ENCODE data around the gene PTER. TPM values are rescaled to one million over a fixed set of nuclear protein-coding genes. Genes with fewer than 3 reads are reported as not detected.

PTER gene
- total RNA-seq, 1 donor from 2014 or later: 2.5 TPM

DNA sequence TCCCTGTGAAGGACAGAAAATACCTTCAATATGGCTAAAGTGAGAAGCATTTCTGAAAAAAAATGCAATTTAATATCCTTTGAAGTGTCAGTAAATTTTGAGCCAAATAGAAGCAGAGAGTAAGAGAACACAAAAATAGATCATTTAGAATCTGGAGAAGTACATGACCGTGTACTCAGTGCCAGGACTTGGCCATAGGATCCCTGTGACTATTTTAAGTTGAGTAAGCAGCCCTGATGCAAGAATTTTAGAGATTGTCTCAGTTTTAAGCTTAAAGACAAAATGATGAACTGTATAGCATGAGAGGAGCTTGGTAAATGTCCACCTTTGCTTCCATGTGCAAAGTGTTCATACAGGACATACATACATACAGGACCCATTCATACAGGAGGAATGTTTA is 2.5 kb downstream of the PTER start:
- Histone ChIP-seq H3K9me3 (ENCODE audit: insufficient read depth, low read depth, low read length) (no peaks in the 10 kb centered on the region), H3K9ac (ENCODE audit: low read length) (no peak overlapping the region), H3K27ac (ENCODE audit: low read depth, low read length) (no peak overlapping the region), H3K4me1 (ENCODE audit: insufficient read depth, low read length) (no peaks in the 10 kb centered on the region), H3K79me2 (ENCODE audit: insufficient read depth, low read length) (no peaks in the 10 kb centered on the region), H3K36me3 (ENCODE audit: insufficient read depth, low read length) (no peaks in the 10 kb centered on the region), H3K4me2 (ENCODE audit: low read length) (no peak overlapping the region), H3K4me3 (ENCODE audit: insufficient read depth, low read depth, low read length) (no peak overlapping the region), H3K27me3 (ENCODE audit: insufficient read depth, low read length) (no peaks in the 10 kb centered on the region), H4K20me1 (ENCODE audit: insufficient read depth, low read length) (no peaks in the 10 kb centered on the region), H2AFZ (ENCODE audit: low read depth, low read length) (no peak overlapping the region)
- Mint-ChIP-seq H3K36me3 (ENCODE audit: low read depth, unreplicated experiment) (no peaks in the 10 kb centered on the region), H3K9me3 (ENCODE audit: unreplicated experiment) (peaks cover 2% of the 10 kb centered on the region), H3K27ac (ENCODE audit: unreplicated experiment) (no peak overlapping the region), H3K4me3 (ENCODE audit: unreplicated experiment) (no peak overlapping the region), H3K4me1 (ENCODE audit: low read depth, unreplicated experiment) (peaks cover 18% of the 10 kb centered on the region), H3K27me3 (ENCODE audit: low read depth, unreplicated experiment) (peaks cover 4% of the 10 kb centered on the region)
- TF ChIP-seq EZH2 (IDR thresholded peaks at IDR 0.05; ENCODE audit: insufficient read depth, low read length): no peak
- no peak for TF ChIP-seq CTCF (IDR thresholded peaks at IDR 0.05; ENCODE audit: insufficient read depth, low read depth, low read length)
- DNase-seq (ENCODE audit: low read depth) (no peak), FAIRE-seq (no peak)

- FAIRE-seq: no peak
Observed at GRCh38 chr10:16440396-16441133, 3.8 kb downstream of the PTER start.

More at GRCh38 chr10:16440396-16441133, 3.8 kb downstream of the PTER start:
- no peak overlapping the region for H3K4me3 ChIP-seq (ENCODE audit: insufficient read depth, low read depth, low read length)
- TF ChIP-seq EZH2 (IDR thresholded peaks at IDR 0.05; ENCODE audit: insufficient read depth, low read length) (no peak), CTCF (IDR thresholded peaks at IDR 0.05; ENCODE audit: insufficient read depth, low read depth, low read length) (no peak)
- H3K4me1 ChIP-seq (ENCODE audit: insufficient read depth, low read length): no peaks in the 10 kb centered on the region
- no peaks in the 10 kb centered on the region for H3K79me2 ChIP-seq (ENCODE audit: insufficient read depth, low read length)
- no peaks in the 10 kb centered on the region for H3K27me3 ChIP-seq (ENCODE audit: insufficient read depth, low read length)
- Mint-ChIP-seq H3K27me3 (ENCODE audit: low read depth, unreplicated experiment) (peaks cover 4% of the 10 kb centered on the region), H3K27ac (ENCODE audit: unreplicated experiment) (peak overlapping the region; percentile 63), H3K9me3 (ENCODE audit: unreplicated experiment) (peaks cover 2% of the 10 kb centered on the region), H3K4me1 (ENCODE audit: low read depth, unreplicated experiment) (peaks cover 18% of the 10 kb centered on the region), H3K36me3 (ENCODE audit: low read depth, unreplicated experiment) (no peaks in the 10 kb centered on the region), H3K4me3 (ENCODE audit: unreplicated experiment) (no peak overlapping the region)
- H3K36me3 ChIP-seq (ENCODE audit: insufficient read depth, low read length): no peaks in the 10 kb centered on the region
- no peak overlapping the region for H3K9ac ChIP-seq (ENCODE audit: low read length)
- peak; percentile 39 for DNase-seq (ENCODE audit: low read depth)
- no peak overlapping the region for H2AFZ ChIP-seq (ENCODE audit: low read depth, low read length)
- H3K4me2 ChIP-seq (ENCODE audit: low read length): no peak overlapping the region
- H3K9me3 ChIP-seq (ENCODE audit: insufficient read depth, low read depth, low read length): no peaks in the 10 kb centered on the region
- no peak overlapping the region for H3K27ac ChIP-seq (ENCODE audit: low read depth, low read length)
- no peaks in the 10 kb centered on the region for H4K20me1 ChIP-seq (ENCODE audit: insufficient read depth, low read length)

All from astrocyte (in vitro differentiated cells and primary cell).